Frontal cortex (tissue), 4 donors: ENCODE data around the gene TGM4. TPM values are rescaled to one million over a fixed set of nuclear protein-coding genes. Genes with fewer than 3 reads are reported as not detected.
"Not testable (repeated sequence)": the region's sequence is repeated elsewhere in the genome, so short reads cannot be mapped to it uniquely, and the experiment has no call there.

Source experiments
- DNase-seq, 2 donors: peaks; one replicate each; pipeline ENCODE4 v3.0.0; 2012; ENCODE audit warnings: low spot score in 2 of 2
- FAIRE-seq: peaks from 2 replicates; lab custom pipeline; 2012; peaks lifted over from hg19 to GRCh38; lab: Jason Lieb, UNC
- total RNA-seq: library from RNA; depleted of rRNA; stranded (reverse); fragments of >200 nt; gene quantifications from one replicate; pipeline ENCODE4 v1.2.3, GENCODE V29; 2014
- donor health status: control.
- donor health status: control.
- donor health status: control.

TGM4 gene
- total RNA-seq, 1 donor from 2014 or later = not detected

DNA sequence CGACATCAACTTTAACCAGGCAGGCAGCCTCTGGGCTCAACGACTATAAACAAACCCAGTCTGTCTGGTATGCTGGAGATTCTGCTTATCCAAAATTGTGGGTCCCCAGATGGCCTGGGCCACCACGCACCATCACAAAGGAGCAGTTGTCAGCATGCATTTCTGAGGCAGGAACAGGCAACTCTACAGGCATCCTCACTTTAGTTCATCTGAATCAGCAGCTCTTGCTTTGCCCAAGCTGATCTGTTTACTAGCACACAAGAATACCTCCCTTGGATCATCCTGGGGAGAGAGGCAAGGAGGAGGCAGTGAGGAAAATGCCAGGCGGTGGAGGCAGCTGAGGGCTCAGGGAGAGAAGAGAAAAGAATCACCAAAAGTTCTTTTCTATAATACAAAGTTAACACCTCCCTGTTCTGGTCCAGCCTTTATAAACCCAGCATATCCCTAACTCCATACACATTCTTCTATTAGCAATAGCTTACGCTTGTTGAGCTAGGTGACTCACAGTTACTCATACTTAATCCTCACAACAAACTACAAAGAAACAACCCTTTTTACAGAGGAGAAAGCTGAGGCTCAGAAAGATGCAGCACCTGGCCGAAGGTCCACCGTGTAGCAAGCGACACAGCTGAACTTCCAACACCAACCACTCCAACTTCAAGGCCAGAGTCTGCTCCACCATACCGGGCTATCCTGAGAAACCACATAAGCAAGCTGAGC is 68.0 kb downstream of the TGM4 start:
- FAIRE-seq (no peak), DNase-seq (no peak)

- FAIRE-seq = no peak
- no peak for DNase-seq
These were observed 73.8 kb downstream of the TGM4 start for GRCh38 chr3:44948239-44948638.

DNA sequence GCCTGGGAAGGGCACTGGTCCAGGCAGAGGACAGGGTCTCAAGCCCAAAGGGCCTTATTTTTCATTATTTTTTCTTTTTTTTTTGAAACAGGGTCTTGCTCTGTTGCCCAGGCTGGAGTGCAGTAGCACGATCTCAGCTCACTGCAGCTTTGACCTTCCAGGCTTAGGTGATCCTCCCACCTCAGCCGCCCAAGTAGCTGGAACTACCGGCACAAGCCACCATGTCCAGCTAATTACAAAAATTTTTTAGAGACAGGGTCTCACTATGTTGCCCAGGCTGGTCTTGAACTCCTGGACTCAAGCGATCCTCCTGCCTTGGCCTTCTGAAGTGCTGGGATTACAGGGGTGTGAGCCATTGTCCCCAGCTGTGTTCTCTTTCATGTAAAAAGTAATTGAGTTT is 75.4 kb downstream of the TGM4 start:
- not testable (repeated sequence) for FAIRE-seq, DNase-seq

- FAIRE-seq (no peak), DNase-seq (no peak)
These were observed 75.9 kb downstream of the TGM4 start for GRCh38 chr3:44950275-44950734.

DNA sequence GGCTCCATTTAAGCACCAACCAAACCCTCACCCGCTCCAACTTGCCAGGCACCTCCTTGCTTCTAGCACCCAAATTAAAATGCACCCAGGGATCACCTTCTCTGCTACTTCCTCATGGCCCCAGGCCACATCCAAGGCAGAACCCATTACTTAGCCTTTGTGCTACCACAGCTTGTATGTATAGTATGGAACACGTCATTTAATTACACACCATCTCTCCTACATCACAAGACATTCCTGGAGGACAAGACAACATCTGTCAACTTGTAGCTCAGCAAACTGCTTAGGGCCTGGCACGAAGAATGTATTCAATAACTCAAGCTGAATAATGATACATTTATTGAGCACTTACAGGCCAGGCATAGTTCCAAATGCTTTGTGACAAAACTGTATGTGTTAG is 78.3 kb downstream of the TGM4 start:
- DNase-seq (no peak), FAIRE-seq (no peak)

GRCh38 chr3:44954304-44954703 is 79.9 kb downstream of the TGM4 start:
- DNase-seq (no peak), FAIRE-seq (no peak)

GRCh38 chr3:44954962-44955361 is 80.6 kb downstream of the TGM4 start:
- DNase-seq = no peak
- FAIRE-seq = no peak

- no peak for DNase-seq
These were observed 81.5 kb downstream of the TGM4 start for GRCh38 chr3:44955917-44956316.

GRCh38 chr3:44957986-44958385 is 83.6 kb downstream of the TGM4 start:
- FAIRE-seq (no peak), DNase-seq (no peak)

More at GRCh38 chr3:44955917-44956316, 81.5 kb downstream of the TGM4 start:
- no peak for FAIRE-seq

- FAIRE-seq (no peak), DNase-seq (no peak)
These were observed 84.0 kb downstream of the TGM4 start for GRCh38 chr3:44958386-44958785.

GRCh38 chr3:44960387-44961026 is 86.1 kb downstream of the TGM4 start:
- DNase-seq (no peak), FAIRE-seq (no peak)

- DNase-seq = no peak
- no peak for FAIRE-seq
These were observed 87.5 kb downstream of the TGM4 start for GRCh38 chr3:44961888-44962287.

- no peak for FAIRE-seq
These were observed 88.4 kb downstream of the TGM4 start for GRCh38 chr3:44962621-44963393.

GRCh38 chr3:44963571-44964325 is 89.3 kb downstream of the TGM4 start:
- no peak for DNase-seq
- FAIRE-seq = no peak

More at GRCh38 chr3:44962621-44963393, 88.4 kb downstream of the TGM4 start:
- no peak for DNase-seq

Other genes starting within 250 kb of the TGM4 start
- 62.4 TPM for gene ZNF197, start 249.6 kb upstream of the TGM4 start, total RNA-seq
- 22.4 TPM for gene ZNF35, start 225.9 kb upstream of the TGM4 start, total RNA-seq
- 14.3 TPM for gene ZNF502, start 161.9 kb upstream of the TGM4 start, total RNA-seq
- gene ZNF501, start 145.0 kb upstream of the TGM4 start, total RNA-seq = 25.7 TPM
- 33.8 TPM for gene KIAA1143, start 113.0 kb upstream of the TGM4 start, total RNA-seq
- gene KIF15, start 112.8 kb upstream of the TGM4 start, total RNA-seq = 6.9 TPM
- 5.3 TPM for gene TMEM42, start 12.7 kb upstream of the TGM4 start, total RNA-seq
- 44.0 TPM for gene ZDHHC3, start 101.6 kb downstream of the TGM4 start, total RNA-seq
- 27.3 TPM for gene EXOSC7, start 101.6 kb downstream of the TGM4 start, total RNA-seq
- 24.1 TPM for gene CLEC3B, start 151.7 kb downstream of the TGM4 start, total RNA-seq